Activated gamma-delta T cell treated with anti-CD3 and anti-CD28 coated beads, Interleukin-2, amount 50 U/mL, for 16 hours (primary cell): ENCODE data around the gene TTC23.
A peak's percentile ranks its signal among the peaks of the same experiment; 100 is the strongest.
"Not testable (repeated sequence)": the region's sequence is repeated elsewhere in the genome, so short reads cannot be mapped to it uniquely, and the experiment has no call there.

ENCODE experiments used
- DNase-seq: peaks from one replicate; pipeline ENCODE4 v3.0.0-alpha.2; 2020; ENCODE audit warnings: low read depth

The TTC23 gene

GRCh38 chr15:99250001-99250400 is 620 bp upstream of the TTC23 start:
- no peak for DNase-seq

- DNase-seq = no peak
These were observed 1.2 kb downstream of the TTC23 start for GRCh38 chr15:99248000-99248715.

GRCh38 chr15:99247062-99247461 is 2.3 kb downstream of the TTC23 start:
- no peak for DNase-seq

- no peak for DNase-seq
These were observed 5.1 kb downstream of the TTC23 start for GRCh38 chr15:99244306-99244705.

- no peak for DNase-seq
These were observed 7.6 kb downstream of the TTC23 start for GRCh38 chr15:99241752-99242151.

GRCh38 chr15:99239545-99240198 is 9.7 kb downstream of the TTC23 start:
- DNase-seq = no peak

GRCh38 chr15:99238849-99239248 is 10.5 kb downstream of the TTC23 start:
- no peak for DNase-seq

- DNase-seq = not testable (repeated sequence)
These were observed 15.2 kb downstream of the TTC23 start for GRCh38 chr15:99234160-99234559.

- DNase-seq = no peak
These were observed 16.6 kb downstream of the TTC23 start for GRCh38 chr15:99232740-99233139.

- DNase-seq = no peak
These were observed 18.5 kb downstream of the TTC23 start for GRCh38 chr15:99230867-99231266.

- DNase-seq = no peak
These were observed 21.1 kb downstream of the TTC23 start for GRCh38 chr15:99228120-99228770.

GRCh38 chr15:99226802-99227201 is 22.6 kb downstream of the TTC23 start:
- DNase-seq = no peak

- DNase-seq = no peak
These were observed 24.8 kb downstream of the TTC23 start for GRCh38 chr15:99224372-99225214.

GRCh38 chr15:99213187-99213811 is 36.1 kb downstream of the TTC23 start:
- DNase-seq = peak; percentile 28

- DNase-seq = no peak
These were observed 37.0 kb downstream of the TTC23 start for GRCh38 chr15:99212406-99212805.

GRCh38 chr15:99211926-99212325 is 37.5 kb downstream of the TTC23 start:
- no peak for DNase-seq

GRCh38 chr15:99210334-99210733 is 39.0 kb downstream of the TTC23 start:
- no peak for DNase-seq

GRCh38 chr15:99209326-99209725 is 40.1 kb downstream of the TTC23 start:
- DNase-seq = no peak

- DNase-seq = no peak
These were observed 41.7 kb downstream of the TTC23 start for GRCh38 chr15:99207672-99208071.

GRCh38 chr15:99202176-99202552 is 47.2 kb downstream of the TTC23 start:
- no peak for DNase-seq

- DNase-seq = no peak
These were observed 47.8 kb downstream of the TTC23 start for GRCh38 chr15:99201408-99202175.
